ENCODE data around the gene CHD9. TPM values are rescaled to one million over a fixed set of nuclear protein-coding genes. Genes with fewer than 3 reads are reported as not detected.

Gene CHD9
- total and polyA plus RNA-seq, 9 of the 15 experiments (the other 6 are each of a cell fraction or from before 2014, with no cell fraction given): 29.0 to 69.3 (median 40.6) TPM

DNA sequence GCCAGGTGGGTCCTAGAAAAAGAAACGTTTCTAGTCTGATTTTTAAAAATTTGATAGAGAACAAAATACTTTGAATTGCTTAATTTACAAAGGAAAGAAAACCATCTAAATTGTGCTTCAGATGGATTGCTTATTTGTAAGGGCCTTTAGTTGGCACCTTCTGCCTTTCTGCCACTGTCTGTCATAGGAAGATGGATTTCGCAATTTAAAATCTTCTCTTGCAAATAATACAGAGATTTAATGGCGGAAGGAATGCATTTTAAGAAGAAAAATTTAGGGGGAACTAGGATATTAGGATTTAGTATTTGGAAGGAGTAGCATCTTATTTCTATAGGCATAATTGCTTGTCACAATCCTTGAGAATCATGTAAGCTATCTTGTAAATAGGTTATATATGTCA lies 204.0 kb downstream of the CHD9 start (continued):
- TF ChIP-seq, protein P1, sequence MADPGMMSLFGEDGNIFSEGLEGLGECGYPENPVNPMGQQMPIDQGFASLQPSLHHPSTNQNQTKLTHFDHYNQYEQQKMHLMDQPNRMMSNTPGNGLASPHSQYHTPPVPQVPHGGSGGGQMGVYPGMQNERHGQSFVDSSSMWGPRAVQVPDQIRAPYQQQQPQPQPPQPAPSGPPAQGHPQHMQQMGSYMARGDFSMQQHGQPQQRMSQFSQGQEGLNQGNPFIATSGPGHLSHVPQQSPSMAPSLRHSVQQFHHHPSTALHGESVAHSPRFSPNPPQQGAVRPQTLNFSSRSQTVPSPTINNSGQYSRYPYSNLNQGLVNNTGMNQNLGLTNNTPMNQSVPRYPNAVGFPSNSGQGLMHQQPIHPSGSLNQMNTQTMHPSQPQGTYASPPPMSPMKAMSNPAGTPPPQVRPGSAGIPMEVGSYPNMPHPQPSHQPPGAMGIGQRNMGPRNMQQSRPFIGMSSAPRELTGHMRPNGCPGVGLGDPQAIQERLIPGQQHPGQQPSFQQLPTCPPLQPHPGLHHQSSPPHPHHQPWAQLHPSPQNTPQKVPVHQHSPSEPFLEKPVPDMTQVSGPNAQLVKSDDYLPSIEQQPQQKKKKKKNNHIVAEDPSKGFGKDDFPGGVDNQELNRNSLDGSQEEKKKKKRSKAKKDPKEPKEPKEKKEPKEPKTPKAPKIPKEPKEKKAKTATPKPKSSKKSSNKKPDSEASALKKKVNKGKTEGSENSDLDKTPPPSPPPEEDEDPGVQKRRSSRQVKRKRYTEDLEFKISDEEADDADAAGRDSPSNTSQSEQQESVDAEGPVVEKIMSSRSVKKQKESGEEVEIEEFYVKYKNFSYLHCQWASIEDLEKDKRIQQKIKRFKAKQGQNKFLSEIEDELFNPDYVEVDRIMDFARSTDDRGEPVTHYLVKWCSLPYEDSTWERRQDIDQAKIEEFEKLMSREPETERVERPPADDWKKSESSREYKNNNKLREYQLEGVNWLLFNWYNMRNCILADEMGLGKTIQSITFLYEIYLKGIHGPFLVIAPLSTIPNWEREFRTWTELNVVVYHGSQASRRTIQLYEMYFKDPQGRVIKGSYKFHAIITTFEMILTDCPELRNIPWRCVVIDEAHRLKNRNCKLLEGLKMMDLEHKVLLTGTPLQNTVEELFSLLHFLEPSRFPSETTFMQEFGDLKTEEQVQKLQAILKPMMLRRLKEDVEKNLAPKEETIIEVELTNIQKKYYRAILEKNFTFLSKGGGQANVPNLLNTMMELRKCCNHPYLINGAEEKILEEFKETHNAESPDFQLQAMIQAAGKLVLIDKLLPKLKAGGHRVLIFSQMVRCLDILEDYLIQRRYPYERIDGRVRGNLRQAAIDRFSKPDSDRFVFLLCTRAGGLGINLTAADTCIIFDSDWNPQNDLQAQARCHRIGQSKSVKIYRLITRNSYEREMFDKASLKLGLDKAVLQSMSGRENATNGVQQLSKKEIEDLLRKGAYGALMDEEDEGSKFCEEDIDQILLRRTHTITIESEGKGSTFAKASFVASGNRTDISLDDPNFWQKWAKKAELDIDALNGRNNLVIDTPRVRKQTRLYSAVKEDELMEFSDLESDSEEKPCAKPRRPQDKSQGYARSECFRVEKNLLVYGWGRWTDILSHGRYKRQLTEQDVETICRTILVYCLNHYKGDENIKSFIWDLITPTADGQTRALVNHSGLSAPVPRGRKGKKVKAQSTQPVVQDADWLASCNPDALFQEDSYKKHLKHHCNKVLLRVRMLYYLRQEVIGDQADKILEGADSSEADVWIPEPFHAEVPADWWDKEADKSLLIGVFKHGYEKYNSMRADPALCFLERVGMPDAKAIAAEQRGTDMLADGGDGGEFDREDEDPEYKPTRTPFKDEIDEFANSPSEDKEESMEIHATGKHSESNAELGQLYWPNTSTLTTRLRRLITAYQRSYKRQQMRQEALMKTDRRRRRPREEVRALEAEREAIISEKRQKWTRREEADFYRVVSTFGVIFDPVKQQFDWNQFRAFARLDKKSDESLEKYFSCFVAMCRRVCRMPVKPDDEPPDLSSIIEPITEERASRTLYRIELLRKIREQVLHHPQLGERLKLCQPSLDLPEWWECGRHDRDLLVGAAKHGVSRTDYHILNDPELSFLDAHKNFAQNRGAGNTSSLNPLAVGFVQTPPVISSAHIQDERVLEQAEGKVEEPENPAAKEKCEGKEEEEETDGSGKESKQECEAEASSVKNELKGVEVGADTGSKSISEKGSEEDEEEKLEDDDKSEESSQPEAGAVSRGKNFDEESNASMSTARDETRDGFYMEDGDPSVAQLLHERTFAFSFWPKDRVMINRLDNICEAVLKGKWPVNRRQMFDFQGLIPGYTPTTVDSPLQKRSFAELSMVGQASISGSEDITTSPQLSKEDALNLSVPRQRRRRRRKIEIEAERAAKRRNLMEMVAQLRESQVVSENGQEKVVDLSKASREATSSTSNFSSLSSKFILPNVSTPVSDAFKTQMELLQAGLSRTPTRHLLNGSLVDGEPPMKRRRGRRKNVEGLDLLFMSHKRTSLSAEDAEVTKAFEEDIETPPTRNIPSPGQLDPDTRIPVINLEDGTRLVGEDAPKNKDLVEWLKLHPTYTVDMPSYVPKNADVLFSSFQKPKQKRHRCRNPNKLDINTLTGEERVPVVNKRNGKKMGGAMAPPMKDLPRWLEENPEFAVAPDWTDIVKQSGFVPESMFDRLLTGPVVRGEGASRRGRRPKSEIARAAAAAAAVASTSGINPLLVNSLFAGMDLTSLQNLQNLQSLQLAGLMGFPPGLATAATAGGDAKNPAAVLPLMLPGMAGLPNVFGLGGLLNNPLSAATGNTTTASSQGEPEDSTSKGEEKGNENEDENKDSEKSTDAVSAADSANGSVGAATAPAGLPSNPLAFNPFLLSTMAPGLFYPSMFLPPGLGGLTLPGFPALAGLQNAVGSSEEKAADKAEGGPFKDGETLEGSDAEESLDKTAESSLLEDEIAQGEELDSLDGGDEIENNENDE (IDR thresholded peaks at IDR 0.05; ENCODE audit: low read depth, low read length): no peak
- TF ChIP-seq GATA2 (CRISPR knock-in tag; IDR thresholded peaks at IDR 0.05) (no peak), ZNF408 (CRISPR knock-in tag; IDR thresholded peaks at IDR 0.05; ENCODE audit: low read depth) (no peak), ZNF354B (CRISPR knock-in tag; IDR thresholded peaks at IDR 0.05) (no peak), SMARCE1 (IDR thresholded peaks at IDR 0.05) (no peak), CEBPB (tag; IDR thresholded peaks at IDR 0.05) (peak; percentile 74), ZNF282 (CRISPR knock-in tag; IDR thresholded peaks at IDR 0.05) (no peak), FOXM1 (IDR thresholded peaks at IDR 0.05; ENCODE audit: low read depth) (no peak), FOXM1 (CRISPR knock-in tag; IDR thresholded peaks at IDR 0.05; ENCODE audit: low read depth) (no peak)
- TF ChIP-seq, protein P2, sequence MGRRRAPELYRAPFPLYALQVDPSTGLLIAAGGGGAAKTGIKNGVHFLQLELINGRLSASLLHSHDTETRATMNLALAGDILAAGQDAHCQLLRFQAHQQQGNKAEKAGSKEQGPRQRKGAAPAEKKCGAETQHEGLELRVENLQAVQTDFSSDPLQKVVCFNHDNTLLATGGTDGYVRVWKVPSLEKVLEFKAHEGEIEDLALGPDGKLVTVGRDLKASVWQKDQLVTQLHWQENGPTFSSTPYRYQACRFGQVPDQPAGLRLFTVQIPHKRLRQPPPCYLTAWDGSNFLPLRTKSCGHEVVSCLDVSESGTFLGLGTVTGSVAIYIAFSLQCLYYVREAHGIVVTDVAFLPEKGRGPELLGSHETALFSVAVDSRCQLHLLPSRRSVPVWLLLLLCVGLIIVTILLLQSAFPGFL (CRISPR knock-in tag; IDR thresholded peaks at IDR 0.05): no peak
- TF ChIP-seq, protein P3, sequence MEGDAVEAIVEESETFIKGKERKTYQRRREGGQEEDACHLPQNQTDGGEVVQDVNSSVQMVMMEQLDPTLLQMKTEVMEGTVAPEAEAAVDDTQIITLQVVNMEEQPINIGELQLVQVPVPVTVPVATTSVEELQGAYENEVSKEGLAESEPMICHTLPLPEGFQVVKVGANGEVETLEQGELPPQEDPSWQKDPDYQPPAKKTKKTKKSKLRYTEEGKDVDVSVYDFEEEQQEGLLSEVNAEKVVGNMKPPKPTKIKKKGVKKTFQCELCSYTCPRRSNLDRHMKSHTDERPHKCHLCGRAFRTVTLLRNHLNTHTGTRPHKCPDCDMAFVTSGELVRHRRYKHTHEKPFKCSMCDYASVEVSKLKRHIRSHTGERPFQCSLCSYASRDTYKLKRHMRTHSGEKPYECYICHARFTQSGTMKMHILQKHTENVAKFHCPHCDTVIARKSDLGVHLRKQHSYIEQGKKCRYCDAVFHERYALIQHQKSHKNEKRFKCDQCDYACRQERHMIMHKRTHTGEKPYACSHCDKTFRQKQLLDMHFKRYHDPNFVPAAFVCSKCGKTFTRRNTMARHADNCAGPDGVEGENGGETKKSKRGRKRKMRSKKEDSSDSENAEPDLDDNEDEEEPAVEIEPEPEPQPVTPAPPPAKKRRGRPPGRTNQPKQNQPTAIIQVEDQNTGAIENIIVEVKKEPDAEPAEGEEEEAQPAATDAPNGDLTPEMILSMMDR (IDR thresholded peaks at IDR 0.05 in 2 of 3, conservative IDR thresholded peaks at IDR 0.05 in 1 of 3; ENCODE audit: insufficient read depth in 2 of 3, low read depth in 1 of 3, low read length in 3 of 3): no peak
